PC-9 (cell line): ENCODE results near the gene SCAF8. TPM values are rescaled to one million over a fixed set of nuclear protein-coding genes. Genes with fewer than 3 reads are reported as not detected.

Experiments used
- BruUV-seq: library from RNA; stranded (reverse); fragments of 400-500 nt; replicated peaks from 2 replicates; lab custom pipeline; 2021; lab: Mats Ljungman, UMichigan
- CTCF ChIA-PET: fragments of 300-600 bp; sonication (Branson Sonifier 250); formaldehyde crosslinking; loops from one replicate; lab custom pipeline; 2022; ENCODE audit warnings: antibody characterized with exemption; lab: Charles Lee
- POLR2A ChIA-PET: fragments of 300-600 bp; sonication (Branson Sonifier 250); formaldehyde crosslinking; loops from one replicate; lab custom pipeline; 2022; ENCODE audit warnings: antibody characterized with exemption; ENCODE audit not compliant: unreplicated experiment; lab: Charles Lee
- DNase-seq, 2 experiments: peaks; one replicate each; pipeline versions ENCODE4 v3.0.0 to v3.0.0-alpha.2; 2015 to 2022; ENCODE audit warnings: mixed read lengths in 1 of 2
- H2AFZ ChIP-seq: fragments of 200-600 bp; sonication (generic); 2 replicates; pipeline ENCODE4 v1.8.1; 2017; ENCODE audit warnings: antibody characterized with exemption
- H3F3A ChIP-seq: fragments of 200-600 bp; sonication (generic); 2 replicates; pipeline ENCODE4 v1.8.1; 2017; ENCODE audit warnings: antibody characterized with exemption, mild to moderate bottlenecking, low read depth; ENCODE audit not compliant: insufficient read depth
- H3K27ac ChIP-seq: fragments of 200-600 bp; sonication (generic); 2 replicates; pipeline ENCODE4 v1.6.1; 2016; ENCODE audit warnings: mixed run types
- H3K27me3 ChIP-seq: fragments of 200-600 bp; sonication (generic); 2 replicates; pipeline ENCODE4 v1.6.1; 2016; ENCODE audit warnings: low read depth, mixed run types; ENCODE audit not compliant: insufficient read depth
- H3K36me3 ChIP-seq: fragments of 200-600 bp; sonication (generic); 2 replicates; pipeline ENCODE4 v1.6.1; 2016; ENCODE audit warnings: low read depth, mixed run types
- H3K4me1 ChIP-seq: fragments of 200-600 bp; sonication (generic); replicated peaks from 2 replicates; pipeline ENCODE4 v1.6.1; 2016; ENCODE audit warnings: mixed run types; ENCODE audit not compliant: insufficient read depth
- H3K4me2 ChIP-seq: fragments of 200-600 bp; sonication (generic); 2 replicates; pipeline ENCODE4 v1.6.1; 2017; ENCODE audit warnings: mixed run types
- H3K4me3 ChIP-seq: fragments of 200-600 bp; sonication (generic); 2 replicates; pipeline ENCODE4 v1.6.1; 2016; ENCODE audit warnings: mixed run types
- H3K79me2 ChIP-seq: fragments of 200-600 bp; sonication (generic); 2 replicates; pipeline ENCODE4 v1.6.1; 2017; ENCODE audit warnings: low read depth, mixed run types
- H3K9me2 ChIP-seq: fragments of 200-600 bp; sonication (generic); 2 replicates; pipeline ENCODE4 v1.8.1; 2017; ENCODE audit warnings: mild to moderate bottlenecking; ENCODE audit not compliant: insufficient read depth
- H3K9me3 ChIP-seq: fragments of 200-600 bp; sonication (generic); 2 replicates; pipeline ENCODE4 v1.8.1; 2016; ENCODE audit warnings: low read depth; ENCODE audit not compliant: insufficient read depth
- H4K20me1 ChIP-seq: fragments of 200-600 bp; sonication (generic); 2 replicates; pipeline ENCODE4 v1.8.1; 2017; ENCODE audit not compliant: insufficient read depth
- EZH2 ChIP-seq: fragments of 200-600 bp; sonication (generic); IDR thresholded peaks from 2 replicates; pipeline ENCODE4 v1.8.0; 2017; ENCODE audit warnings: antibody characterized with exemption, low read depth
- intact Hi-C: fragments of 100-400 bp; cut with micrococcal nuclease; formaldehyde crosslinking; loops from one replicate; pipeline ENCODE4 v1.10.0; 2022; ENCODE audit not compliant: unreplicated experiment
- total RNA-seq: library from RNA; stranded (reverse); gene quantifications from 2 replicates; pipeline ENCODE4 v1.2.3, GENCODE V29; 2021
- TF ChIP-seq, protein P1 (sequence below): fragments of 200-600 bp; sonication (generic); conservative IDR thresholded peaks from 2 replicates; pipeline ENCODE4 v1.6.1; 2017; ENCODE audit warnings: mixed run types, antibody characterized with exemption, mild to moderate bottlenecking, moderate library complexity

The SCAF8 gene
- total RNA-seq, 1 experiment from 2014 or later = 22.7 TPM

DNA sequence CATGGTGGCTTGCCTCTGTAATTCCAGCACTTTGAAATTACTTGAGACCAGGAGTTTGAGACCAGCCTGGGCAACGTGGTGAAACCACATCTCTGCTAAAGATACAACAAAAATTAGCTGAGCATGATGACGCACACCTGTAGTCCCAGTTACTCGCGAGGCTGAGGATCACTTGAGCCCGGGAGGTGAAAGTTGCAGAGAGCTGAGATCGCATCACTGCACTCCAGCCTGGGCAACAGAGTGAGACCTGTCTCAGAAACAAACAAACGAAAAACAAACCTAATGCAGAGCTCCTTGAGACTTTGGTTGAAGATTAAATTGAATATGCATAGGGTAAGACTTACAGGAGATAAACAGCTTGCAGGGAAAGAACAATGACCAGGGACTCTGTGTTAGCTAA is 80.8 kb downstream of the SCAF8 start:
- ChIA-PET CTCF (no interaction called here), POLR2A (no interaction called here)
- BruUV-seq = no TSS peak

DNA sequence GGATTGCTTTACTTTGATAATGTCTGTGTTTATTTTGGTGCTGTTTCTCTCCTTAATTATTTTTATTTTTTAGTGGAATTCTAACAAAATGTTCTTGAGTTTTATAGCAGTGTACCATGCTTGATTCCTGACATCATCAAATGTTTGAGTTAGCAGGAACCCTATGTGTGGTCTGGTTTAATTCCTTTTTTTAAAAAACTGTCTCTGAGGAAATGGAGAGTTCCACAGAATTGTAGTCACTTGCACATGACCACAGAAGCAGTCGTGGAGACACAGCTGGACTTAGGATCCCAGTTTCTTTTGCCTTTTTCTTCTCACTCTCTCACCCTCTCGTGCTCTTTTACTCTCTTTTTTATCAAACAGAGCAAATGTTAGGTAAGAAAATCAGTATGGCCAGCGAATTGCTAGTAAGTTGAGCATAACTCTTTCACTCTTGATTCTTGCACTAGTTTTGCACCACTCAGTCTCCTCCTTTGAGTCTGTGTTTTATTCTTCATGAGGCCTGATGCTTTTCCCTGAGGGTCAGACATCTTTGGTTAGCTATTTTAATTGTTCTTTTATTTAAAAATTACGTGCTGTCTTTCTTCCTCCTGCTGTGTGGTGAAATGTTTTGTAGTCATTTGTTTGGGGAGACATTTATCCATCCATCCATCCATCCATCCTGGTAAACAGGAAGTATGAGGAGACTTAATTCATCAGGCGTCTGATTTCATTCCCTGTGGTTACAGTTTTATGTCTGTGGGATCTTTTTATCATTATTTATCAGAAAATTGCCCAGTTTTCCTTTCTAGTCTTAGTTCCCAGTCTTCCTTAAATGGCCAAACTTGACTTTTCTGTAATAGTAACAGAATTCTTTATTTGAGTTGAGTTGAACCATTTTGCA is 83.0 kb downstream of the SCAF8 start:
- ChIA-PET CTCF (no interaction called here), POLR2A (no interaction called here)
- Histone ChIP-seq H3K79me2 (no peaks in the 10 kb centered on the region), H3K27ac (no peak overlapping the region), H3K4me2 (no peak overlapping the region), H4K20me1 (peaks cover 11% of the 10 kb centered on the region; the same call in 1 of the 2 replicates), H3K4me3 (no peak overlapping the region), H2AFZ (no peak overlapping the region), H3K4me1 (no peaks in the 10 kb centered on the region), H3K36me3 (peaks cover 21% of the 10 kb centered on the region), H3K27me3 (no peaks in the 10 kb centered on the region), H3F3A (peaks cover 15% of the 10 kb centered on the region; the same call in 1 of the 2 replicates), H3K9me3 (no peaks in the 10 kb centered on the region), H3K9me2 (no peaks in the 10 kb centered on the region)
- TF ChIP-seq, protein P1, sequence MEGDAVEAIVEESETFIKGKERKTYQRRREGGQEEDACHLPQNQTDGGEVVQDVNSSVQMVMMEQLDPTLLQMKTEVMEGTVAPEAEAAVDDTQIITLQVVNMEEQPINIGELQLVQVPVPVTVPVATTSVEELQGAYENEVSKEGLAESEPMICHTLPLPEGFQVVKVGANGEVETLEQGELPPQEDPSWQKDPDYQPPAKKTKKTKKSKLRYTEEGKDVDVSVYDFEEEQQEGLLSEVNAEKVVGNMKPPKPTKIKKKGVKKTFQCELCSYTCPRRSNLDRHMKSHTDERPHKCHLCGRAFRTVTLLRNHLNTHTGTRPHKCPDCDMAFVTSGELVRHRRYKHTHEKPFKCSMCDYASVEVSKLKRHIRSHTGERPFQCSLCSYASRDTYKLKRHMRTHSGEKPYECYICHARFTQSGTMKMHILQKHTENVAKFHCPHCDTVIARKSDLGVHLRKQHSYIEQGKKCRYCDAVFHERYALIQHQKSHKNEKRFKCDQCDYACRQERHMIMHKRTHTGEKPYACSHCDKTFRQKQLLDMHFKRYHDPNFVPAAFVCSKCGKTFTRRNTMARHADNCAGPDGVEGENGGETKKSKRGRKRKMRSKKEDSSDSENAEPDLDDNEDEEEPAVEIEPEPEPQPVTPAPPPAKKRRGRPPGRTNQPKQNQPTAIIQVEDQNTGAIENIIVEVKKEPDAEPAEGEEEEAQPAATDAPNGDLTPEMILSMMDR = no peak
- TF ChIP-seq EZH2 = no peak
- no TSS peak for BruUV-seq
- DNase-seq = no peak
- intact Hi-C loops = no loop called here

More for the DNA sequence above, 80.8 kb downstream of the SCAF8 start:
- H3K79me2 ChIP-seq = no peaks in the 10 kb centered on the region
- H3K27ac ChIP-seq = no peak overlapping the region
- no peaks in the 10 kb centered on the region for H3K9me3 ChIP-seq
- no peaks in the 10 kb centered on the region for H3K27me3 ChIP-seq
- H3K36me3 ChIP-seq = peaks cover 31% of the 10 kb centered on the region
- H4K20me1 ChIP-seq = peaks cover 19% of the 10 kb centered on the region; the same call in 1 of the 2 replicates
- H3K4me1 ChIP-seq = no peaks in the 10 kb centered on the region
- H2AFZ ChIP-seq = no peak overlapping the region
- no peak overlapping the region for H3K4me3 ChIP-seq
- H3K9me2 ChIP-seq = no peaks in the 10 kb centered on the region
- peaks cover 17% of the 10 kb centered on the region; the same call in 1 of the 2 replicates for H3F3A ChIP-seq
- TF ChIP-seq EZH2 = no peak
- TF ChIP-seq, protein P1 = no peak
- no peak overlapping the region for H3K4me2 ChIP-seq
- intact Hi-C loops = no loop called here
- no peak for DNase-seq

DNA sequence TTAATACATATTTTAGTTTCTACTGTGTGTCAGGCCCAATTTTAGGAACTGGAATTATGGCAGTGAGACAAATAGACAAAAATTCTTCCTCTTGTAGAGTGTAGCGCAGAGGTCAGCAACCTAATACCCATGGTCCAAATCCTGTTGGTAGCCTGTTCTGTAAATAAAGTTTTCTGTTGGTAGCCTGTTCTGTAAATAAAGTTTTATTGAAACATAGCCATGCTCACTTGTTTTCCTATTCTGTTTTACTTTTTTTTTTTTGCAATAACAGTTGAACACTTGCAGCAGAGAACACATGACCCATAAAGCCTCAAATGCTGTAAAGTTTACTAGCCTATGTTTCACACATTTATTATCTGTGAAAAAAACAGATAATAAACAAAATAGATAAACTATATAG is 87.9 kb downstream of the SCAF8 start:
- Histone ChIP-seq H3K4me2 (no peak overlapping the region), H3K79me2 (no peaks in the 10 kb centered on the region; the same call in 1 of the 2 replicates), H3K4me3 (no peak overlapping the region), H3F3A (peaks cover 14% of the 10 kb centered on the region; the same call in 1 of the 2 replicates), H3K4me1 (no peaks in the 10 kb centered on the region), H3K36me3 (peaks cover 27% of the 10 kb centered on the region), H3K9me3 (no peaks in the 10 kb centered on the region), H3K9me2 (no peaks in the 10 kb centered on the region), H2AFZ (no peak overlapping the region), H4K20me1 (no peaks in the 10 kb centered on the region; the same call in 1 of the 2 replicates), H3K27me3 (no peaks in the 10 kb centered on the region), H3K27ac (no peak overlapping the region)
- TF ChIP-seq, protein P1 = no peak
- no peak for TF ChIP-seq EZH2
- intact Hi-C loops = no loop called here
- POLR2A ChIA-PET = no interaction called here
- no TSS peak for BruUV-seq
- no peak for DNase-seq
- CTCF ChIA-PET = no interaction called here
